OCI-LY7 (cell line): Measurements from ENCODE around the gene ZNF212. TPM values are rescaled to one million over a fixed set of nuclear protein-coding genes. Genes with fewer than 3 reads are reported as not detected.
A peak's percentile ranks its signal among the peaks of the same experiment; 100 is the strongest.

Source experiments
- BruUV-seq: library from RNA; stranded (reverse); fragments of 400-500 nt; replicated peaks from 2 replicates; lab custom pipeline; 2021; lab: Mats Ljungman, UMichigan
- CTCF ChIA-PET: fragments of 300-600 bp; sonication (Branson Sonifier 250); formaldehyde crosslinking; loops from one replicate; lab custom pipeline; 2022; ENCODE audit warnings: antibody characterized with exemption; ENCODE audit not compliant: unreplicated experiment; lab: Charles Lee
- POLR2A ChIA-PET: fragments of 300-600 bp; sonication (Branson Sonifier 250); formaldehyde crosslinking; loops from one replicate; lab custom pipeline; 2022; ENCODE audit warnings: antibody characterized with exemption; lab: Charles Lee
- DNase-seq: peaks from one replicate; pipeline ENCODE4 v3.0.0-alpha.2; 2015; ENCODE audit warnings: low spot score
- H2AFZ ChIP-seq: fragments of 200-600 bp; sonication (generic), shearing (Covaris generic); 2 replicates; pipeline ENCODE4 v1.6.1; 2014; ENCODE audit warnings: mild to moderate bottlenecking, antibody characterized with exemption, low read length, moderate library complexity
- H3K27ac ChIP-seq: fragments of 200-600 bp; sonication (generic); 2 replicates; pipeline ENCODE4 v1.5.1; 2014; ENCODE audit warnings: mixed run types, low read depth, mild to moderate bottlenecking, moderate library complexity, low read length, inconsistent platforms; ENCODE audit not compliant: poor library complexity, severe bottlenecking
- H3K36me3 ChIP-seq: fragments of 200-600 bp; sonication (generic); 2 replicates; pipeline ENCODE4 v1.6.1; 2014; ENCODE audit warnings: mild to moderate bottlenecking, antibody characterized with exemption, low read length, moderate library complexity, mixed read lengths; ENCODE audit not compliant: insufficient read depth
- H3K4me1 ChIP-seq: fragments of 200-600 bp; sonication (generic); 2 replicates; pipeline ENCODE4 v1.5.1; 2014; ENCODE audit warnings: mild to moderate bottlenecking, low read length; ENCODE audit not compliant: insufficient read depth, poor library complexity, severe bottlenecking
- H3K4me2 ChIP-seq: fragments of 200-600 bp; sonication (generic); 2 replicates; pipeline ENCODE4 v1.6.1; 2014; ENCODE audit warnings: mild to moderate bottlenecking, low read length
- H3K4me3 ChIP-seq: fragments of 200-600 bp; sonication (generic); 2 replicates; pipeline ENCODE4 v1.5.1; 2014; ENCODE audit warnings: mild to moderate bottlenecking, low read depth, low read length; ENCODE audit not compliant: poor library complexity, severe bottlenecking
- H3K79me2 ChIP-seq: fragments of 200-600 bp; sonication (generic); 2 replicates; pipeline ENCODE4 v1.6.1; 2016; ENCODE audit warnings: low read depth, mild to moderate bottlenecking, low read length, moderate library complexity, mixed read lengths; ENCODE audit not compliant: insufficient read depth
- H3K9me2 ChIP-seq: fragments of 200-600 bp; sonication (generic); 2 replicates; pipeline ENCODE4 v1.6.1; 2016; ENCODE audit warnings: mild to moderate bottlenecking, low read length, mixed read lengths; ENCODE audit not compliant: insufficient read depth
- H3K9me3 ChIP-seq: fragments of 200-600 bp; sonication (generic); 2 replicates; pipeline ENCODE4 v1.6.1; 2014; ENCODE audit warnings: mild to moderate bottlenecking, mixed run types, low read length, mixed read lengths
- H4K20me1 ChIP-seq: fragments of 200-600 bp; sonication (generic); 2 replicates; pipeline ENCODE4 v1.6.1; 2014; ENCODE audit warnings: mild to moderate bottlenecking, antibody characterized with exemption, low read length, moderate library complexity, mixed read lengths; ENCODE audit not compliant: insufficient read depth
- CTCF ChIP-seq: fragments of 200-600 bp; sonication (generic); conservative IDR thresholded peaks from 2 replicates; pipeline ENCODE4 v1.5.1; 2014; ENCODE audit warnings: mild to moderate bottlenecking, antibody characterized with exemption, low read length, moderate library complexity, mixed read lengths
- EZH2phosphoT487 ChIP-seq: fragments of 200-600 bp; sonication (generic); IDR thresholded peaks from 2 replicates; pipeline ENCODE4 v1.6.1; 2018; ENCODE audit warnings: low read depth, borderline replicate concordance, mild to moderate bottlenecking, mixed run types, antibody characterized with exemption, low read length, moderate library complexity, mixed read lengths
- intact Hi-C: fragments of 100-400 bp; cut with micrococcal nuclease; formaldehyde crosslinking; loops from one replicate; pipeline ENCODE4 v1.10.0; 2022; ENCODE audit not compliant: unreplicated experiment
- total RNA-seq, 2 experiments: library from RNA; depleted of rRNA in 1 of 2; stranded (reverse); fragments of >200 nt in 1 of 2; shearing (Covaris generic) in 1 of 2; gene quantifications; 2 replicates each; pipeline ENCODE4 v1.2.3, GENCODE V29; 2014 to 2022

The ZNF212 gene
- total RNA-seq, 2 experiments from 2014 or later, result 11.6 to 12.7 TPM

- TF ChIP-seq CTCF (peak; percentile 89), EZH2phosphoT487 (no peak)
- H3K36me3 ChIP-seq, result peaks cover 85% of the 10 kb centered on the region
Observed at GRCh38 chr7:149209518-149210269, 29.8 kb upstream of the ZNF212 start.

DNA sequence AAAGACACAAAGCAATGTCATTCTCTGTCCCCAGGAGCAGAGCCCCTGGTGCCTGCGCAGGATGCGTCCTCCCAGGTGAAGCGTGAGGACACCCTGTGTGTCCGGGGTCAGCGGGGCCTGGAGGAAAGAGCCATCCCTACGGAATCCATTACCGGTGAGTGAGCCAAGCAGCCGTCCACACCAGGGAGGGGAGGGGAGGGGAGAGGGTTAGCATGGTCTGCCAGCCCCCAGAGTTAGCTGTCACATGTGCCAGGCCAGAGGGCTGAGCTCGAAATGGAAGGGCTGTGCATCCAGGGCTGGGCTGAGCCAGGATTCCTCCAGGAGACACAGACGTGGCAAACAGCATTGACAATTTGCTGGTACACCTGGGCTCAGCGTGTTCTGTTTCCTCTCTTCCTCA, 28.9 kb upstream of the ZNF212 start:
- H3K4me3 ChIP-seq, result no peak overlapping the region
- H3K4me2 ChIP-seq, result no peak overlapping the region
- no TSS peak for BruUV-seq
- no peaks in the 10 kb centered on the region for H3K9me3 ChIP-seq
- H3K9me2 ChIP-seq, result no peaks in the 10 kb centered on the region
- CTCF ChIA-PET, result interaction anchor here (0.5 kb wide), 1 partner anchor 1598 kb away, joined by 3 read pairs; no protein-coding TSS in a partner anchor
- H3K79me2 ChIP-seq, result no peaks in the 10 kb centered on the region
- H3K4me1 ChIP-seq, result no peaks in the 10 kb centered on the region
- H4K20me1 ChIP-seq, result no peaks in the 10 kb centered on the region
- no peak overlapping the region for H2AFZ ChIP-seq
- DNase-seq, result no peak
- intact Hi-C loops, result no loop called here
- no peak overlapping the region for H3K27ac ChIP-seq
- peaks cover 91% of the 10 kb centered on the region for H3K36me3 ChIP-seq
- POLR2A ChIA-PET, result no interaction called here
- TF ChIP-seq EZH2phosphoT487 (no peak), CTCF (no peak)

More at GRCh38 chr7:149209518-149210269, 29.8 kb upstream of the ZNF212 start:
- no TSS peak for BruUV-seq
- H3K9me2 ChIP-seq, result no peaks in the 10 kb centered on the region
- H3K4me3 ChIP-seq, result no peak overlapping the region
- no peak overlapping the region for H3K4me2 ChIP-seq
- POLR2A ChIA-PET, result no interaction called here
- CTCF ChIA-PET, result no interaction called here
- no peaks in the 10 kb centered on the region for H3K9me3 ChIP-seq
- peak; percentile 49 for DNase-seq
- H3K79me2 ChIP-seq, result no peaks in the 10 kb centered on the region
- H4K20me1 ChIP-seq, result no peaks in the 10 kb centered on the region
- no peak overlapping the region for H3K27ac ChIP-seq
- H3K4me1 ChIP-seq, result no peaks in the 10 kb centered on the region
- H2AFZ ChIP-seq, result no peak overlapping the region
- intact Hi-C loops, result no loop called here
